GM12878 (cell line): ENCODE data around the gene ANKRD45. TPM values are rescaled to one million over a fixed set of nuclear protein-coding genes. Genes with fewer than 3 reads are reported as not detected.
A peak's percentile ranks its signal among the peaks of the same experiment; 100 is the strongest.

Source experiments
- ATAC-seq: fragments of 200-7000 bp; cut with Tn5 transposase; 3 replicates; pipeline ENCODE4 v1.9.1; 2020; ENCODE audit warnings: mild to moderate bottlenecking, moderate library complexity
- Bru-seq: library from RNA; stranded (reverse); fragments of 400-500 nt; gene quantifications from one replicate; lab custom pipeline; 2021; lab: Mats Ljungman, UMichigan
- BruChase-seq, 2 experiments: library from RNA; stranded (reverse); fragments of 400-500 nt; gene quantifications; one replicate each; lab custom pipeline; 2021; lab: Mats Ljungman, UMichigan
- BruUV-seq: library from RNA; stranded (reverse); fragments of 400-500 nt; replicated peaks from 2 replicates; lab custom pipeline; 2021; lab: Mats Ljungman, UMichigan
- CTCF ChIA-PET: fragments of 300-600 bp; sonication (Branson Sonifier 250); formaldehyde crosslinking; extraction: SDS; loops from one replicate; lab custom pipeline; 2021; ENCODE audit warnings: inconsistent platforms; lab: Yijun Ruan, JAX
- POLR2A ChIA-PET: fragments of 350-600 bp; formaldehyde crosslinking; extraction: SDS; loops from one replicate; lab custom pipeline; 2021; ENCODE audit warnings: inconsistent platforms; lab: Charles Lee
- RAD21 ChIA-PET: fragments of 300-600 bp; sonication (Branson Sonifier 250); formaldehyde crosslinking; loops from one replicate; lab custom pipeline; 2023; ENCODE audit warnings: antibody characterized with exemption; ENCODE audit not compliant: unreplicated experiment; lab: Charles Lee
- SMC1A ChIA-PET: fragments of 300-600 bp; sonication (Branson Sonifier 250); formaldehyde crosslinking; loops from one replicate; lab custom pipeline; 2023; ENCODE audit not compliant: unreplicated experiment, uncharacterized antibody; lab: Charles Lee
- DNase-seq: peaks from one replicate; pipeline ENCODE4 v3.0.0-alpha.2; 2011; ENCODE audit warnings: low read depth, low spot score
- FAIRE-seq: peaks from 3 replicates; lab custom pipeline; 2011; peaks lifted over from hg19 to GRCh38; lab: Jason Lieb, UNC
- H2AFZ ChIP-seq: 2 replicates; pipeline ENCODE4 v1.6.0; 2011; ENCODE audit warnings: low read depth, low read length, control low read depth; ENCODE audit not compliant: control insufficient read depth
- H3K27ac ChIP-seq: 2 replicates; pipeline ENCODE4 v1.5.1; 2011; ENCODE audit warnings: control low read depth; ENCODE audit not compliant: control insufficient read depth, insufficient read depth
- H3K27me3 ChIP-seq, 2 experiments: replicated peaks in 1 of 2; 2 replicates each; pipeline versions ENCODE4 v1.6.0 to v1.6.1; 2011; ENCODE audit warnings: low read length in 1 of 2; ENCODE audit not compliant: control insufficient read depth in 2 of 2, insufficient read depth in 2 of 2
- H3K36me3 ChIP-seq, 2 experiments: 2 replicates each; pipeline ENCODE4 v1.5.1; 2011; ENCODE audit warnings: low read length in 1 of 2; ENCODE audit not compliant: control insufficient read depth in 2 of 2, insufficient read depth in 2 of 2
- H3K4me1 ChIP-seq: 2 replicates; pipeline ENCODE4 v1.6.1; 2011; ENCODE audit warnings: mild to moderate bottlenecking, low read length, moderate library complexity, mixed read lengths; ENCODE audit not compliant: control insufficient read depth, insufficient read depth
- H3K4me2 ChIP-seq: 2 replicates; pipeline ENCODE4 v1.6.0; 2011; ENCODE audit warnings: control low read depth; ENCODE audit not compliant: control insufficient read depth, insufficient read depth
- H3K4me3 ChIP-seq: fragments of 200-600 bp; sonication (generic); 2 replicates; pipeline ENCODE4 v1.5.1; 2016
- H3K79me2 ChIP-seq: 2 replicates; pipeline ENCODE4 v1.6.0; 2011; ENCODE audit warnings: low read length; ENCODE audit not compliant: control insufficient read depth, insufficient read depth
- H3K9ac ChIP-seq: 2 replicates; pipeline ENCODE4 v1.8.0; 2011; ENCODE audit warnings: low read length, control low read depth, mixed read lengths; ENCODE audit not compliant: control insufficient read depth, insufficient read depth
- H3K9me3 ChIP-seq: replicated peaks from 3 replicates; pipeline ENCODE4 v1.5.1; 2011; ENCODE audit warnings: mild to moderate bottlenecking, low read length; ENCODE audit not compliant: control insufficient read depth, insufficient read depth
- H4K20me1 ChIP-seq: 2 replicates; pipeline ENCODE4 v1.6.0; 2011; ENCODE audit not compliant: control insufficient read depth, insufficient read depth
- BMI1 ChIP-seq: fragments of 450-650 bp; IDR thresholded peaks from 2 replicates; pipeline ENCODE4 v1.6.1; 2016; ENCODE audit warnings: mild to moderate bottlenecking, moderate library complexity, borderline replicate concordance
- MTA3 ChIP-seq: IDR thresholded peaks from 2 replicates; pipeline ENCODE4 v1.6.1; 2012; ENCODE audit warnings: low read length, inconsistent platforms, borderline replicate concordance
- WGBS: methylation state at CpG from one replicate; pipeline ENCODE4 v1.1.6; 2016; ENCODE audit warnings: low lambda C conversion rate; ENCODE audit not compliant: insufficient replicate concordance, insufficient coverage; ENCODE audit errors: missing lambda C conversion rate; 5-methylcytosine and 5-hydroxymethylcytosine counted together
- in situ Hi-C: fragments of 300-500 bp; cut with MboI; formaldehyde crosslinking; loops from 9 replicates; pipeline ENCODE4 v1.14.3; 2018; ENCODE audit warnings: mixed read lengths
- intact Hi-C: fragments of 100-400 bp; cut with micrococcal nuclease; formaldehyde crosslinking; loops from one replicate; pipeline ENCODE4 v1.14.2; 2022; ENCODE audit not compliant: unreplicated experiment
- long read RNA-seq, 2 experiments: library from polyadenylated mRNA; unstranded; transcript quantifications; one replicate each; pipeline ENCODE4 v2.0.0, GENCODE V29; 2019 to 2020
- polyA minus RNA-seq, 3 experiments: library from RNA; depleted of rRNA, polyadenylated mRNA; stranded (reverse); fragments of >200 nt; gene quantifications; 2 replicates each; pipeline ENCODE4 v1.2.3, GENCODE V29; 2011
- polyA plus RNA-seq, 11 experiments: library from polyadenylated mRNA; depleted of rRNA in 4 of 11; unstranded in 6 of 11; stranded (reverse) in 5 of 11; fragments of >200 nt; fragmentation: Nextera tagmentation in 4 of 11; fragmentation: Illumina TruSeq in 1 of 11; extraction: Ambion mirVana in 4 of 11; extraction: Trizol in 1 of 11; gene quantifications; 1 replicate in 1 of 11; 2 replicates in 10 of 11; pipeline versions ENCODE4 v1.2.1 to v1.2.3, GENCODE V29; 2011 to 2016; ENCODE audit warnings: inconsistent platforms in 2 of 11, missing spikeins in 2 of 11, low read depth in 1 of 11
- total RNA-seq, 4 experiments: library from RNA; depleted of rRNA in 3 of 4; stranded (reverse); fragments of >200 nt in 3 of 4; fragmentation: Illumina TruSeq in 1 of 4; extraction: Trizol in 1 of 4; gene quantifications; 2 replicates each; pipeline versions ENCODE4 v1.2.1 to v1.2.3, GENCODE V29; 2013 to 2021

The ANKRD45 gene, protein sequence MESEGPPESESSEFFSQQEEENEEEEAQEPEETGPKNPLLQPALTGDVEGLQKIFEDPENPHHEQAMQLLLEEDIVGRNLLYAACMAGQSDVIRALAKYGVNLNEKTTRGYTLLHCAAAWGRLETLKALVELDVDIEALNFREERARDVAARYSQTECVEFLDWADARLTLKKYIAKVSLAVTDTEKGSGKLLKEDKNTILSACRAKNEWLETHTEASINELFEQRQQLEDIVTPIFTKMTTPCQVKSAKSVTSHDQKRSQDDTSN
- 0.44 TPM in 1 of 2 replicates, not detected in the other for total RNA-seq (2013; cell fraction: nucleolus; rRNA removed)
- total RNA-seq (2014; rRNA removed) = not detected in 2 replicates
- total RNA-seq (2014; rRNA removed; fragmentation: Illumina TruSeq; extraction: Trizol) = not detected in 2 replicates
- not detected in 2 replicates for total RNA-seq (2021)
- polyA plus RNA-seq (2011; ENCODE audit: low read depth) = not detected
- 0.06 and 0.14 TPM in 2 replicates for polyA plus RNA-seq (2011; rRNA removed)
- not detected in 2 replicates for polyA plus RNA-seq (2011; cell fraction: cytosol; rRNA removed)
- polyA plus RNA-seq (2011; cell fraction: nucleus; rRNA removed) = 0.07 TPM in 1 of 2 replicates, not detected in the other
- 0.11 TPM in 1 of 2 replicates, not detected in the other for polyA plus RNA-seq (2012)
- polyA plus RNA-seq (2014; fragmentation: Illumina TruSeq; extraction: Trizol) = 0.04 TPM in 1 of 2 replicates, not detected in the other
- polyA plus RNA-seq (2014; fragmentation: Nextera tagmentation; extraction: Ambion mirVana) = under 1 TPM in 1 of 2 experiments, not detected in 1; 0.13 TPM
- not detected in 2 replicates for polyA plus RNA-seq (2014; rRNA removed)
- polyA plus RNA-seq (2016; fragmentation: Nextera tagmentation; extraction: Ambion mirVana) = under 1 TPM; 0.09 to 0.15 TPM
- not detected in 2 replicates for polyA minus RNA-seq (2011; rRNA and poly(A)+ RNA removed)
- polyA minus RNA-seq (2011; cell fraction: cytosol; rRNA and poly(A)+ RNA removed) = not detected in 2 replicates
- not detected in 2 replicates for polyA minus RNA-seq (2011; cell fraction: nucleus; rRNA and poly(A)+ RNA removed)
- not detected for Bru-seq, nascent RNA
- BruChase-seq, experiment 1, labeled RNA remaining after a 6-hour chase = percentile 24 among the genes with signal in this experiment
- BruChase-seq, experiment 2, labeled RNA remaining after a 2-hour chase = percentile 16 among the genes with signal in this experiment
- long read RNA-seq, experiment 1 = 0 reads
- long read RNA-seq, experiment 2, partial matches to known transcripts = 0 of 3 reads
- long read RNA-seq, experiment 2, other reads (novel, unspliced or antisense) = 3 of 3 reads

- FAIRE-seq = no peak
- Histone ChIP-seq H3K4me2 (no peak within 1 kb of the TSS; the same call in 1 of the 2 replicates), H3K4me1 (no peaks in the 10 kb centered on the region), H4K20me1 (no peaks in the 10 kb centered on the region), H3K9me3 (no peaks in the 10 kb centered on the region), H3K36me3 (no peaks in the 10 kb centered on the region), H2AFZ (no peak within 1 kb of the TSS), H3K9ac (no peak within 1 kb of the TSS), H3K27ac (no peak within 1 kb of the TSS), H3K27me3 (peaks cover 1 to 14% of the 10 kb centered on the region in 2 experiments; a peak in 2 of 4 replicates), H3K79me2 (no peaks in the 10 kb centered on the region), H3K4me3 (no peak within 1 kb of the TSS)
- BruUV-seq = no TSS peak
- intact Hi-C loops (no loop called here), in situ Hi-C loops (no loop called here)
- 16% methylated on average over 28 of the region's 33 CpGs for WGBS
- TF ChIP-seq MTA3 (no peak), BMI1 (peak; percentile 71)
- ATAC-seq = no peak; the same call in 2 of the 3 replicates
- POLR2A ChIA-PET = no interaction called here
- SMC1A ChIA-PET = no interaction called here
- no peak for DNase-seq
- CTCF ChIA-PET = no interaction called here
- RAD21 ChIA-PET = no interaction called here
Measured at GRCh38 chr1:173669491-173669941, at the start of gene ANKRD45. Gene ANKRD45 (minus strand): TSS chr1:173669851. CDS start chr1:173659418, 10,433 bp downstream.
